Esophagus muscularis mucosa (tissue), 4 donors: ENCODE results near the gene MLLT3.

ENCODE experiments used
- EP300 ChIP-seq: sonication (generic); formaldehyde crosslinking; IDR thresholded peaks from one replicate; pipeline ENCODE4 v1.6.1; 2017; ENCODE audit warnings: antibody characterized with exemption
- POLR2A ChIP-seq: fragments of 450-650 bp; IDR thresholded peaks from one replicate; pipeline ENCODE4 v1.6.1; 2017; ENCODE audit warnings: antibody characterized with exemption, moderate library complexity, mild to moderate bottlenecking, low read depth
- TF ChIP-seq, protein P1 (sequence below), 3 experiments: fragments of 200-600 bp in 2 of 3; fragments of 450-650 bp in 1 of 3; sonication (generic) in 2 of 3; IDR thresholded peaks; one replicate each; pipeline ENCODE4 v1.5.1; 2017 to 2019; ENCODE audit warnings: antibody characterized with exemption in 3 of 3, mild to moderate bottlenecking in 2 of 3, moderate library complexity in 1 of 3

GRCh38 chr9:20659474-20659967 is 37.2 kb upstream of the MLLT3 start:
- TF ChIP-seq EP300 (no peak), POLR2A (no peak)
- TF ChIP-seq, protein P1, sequence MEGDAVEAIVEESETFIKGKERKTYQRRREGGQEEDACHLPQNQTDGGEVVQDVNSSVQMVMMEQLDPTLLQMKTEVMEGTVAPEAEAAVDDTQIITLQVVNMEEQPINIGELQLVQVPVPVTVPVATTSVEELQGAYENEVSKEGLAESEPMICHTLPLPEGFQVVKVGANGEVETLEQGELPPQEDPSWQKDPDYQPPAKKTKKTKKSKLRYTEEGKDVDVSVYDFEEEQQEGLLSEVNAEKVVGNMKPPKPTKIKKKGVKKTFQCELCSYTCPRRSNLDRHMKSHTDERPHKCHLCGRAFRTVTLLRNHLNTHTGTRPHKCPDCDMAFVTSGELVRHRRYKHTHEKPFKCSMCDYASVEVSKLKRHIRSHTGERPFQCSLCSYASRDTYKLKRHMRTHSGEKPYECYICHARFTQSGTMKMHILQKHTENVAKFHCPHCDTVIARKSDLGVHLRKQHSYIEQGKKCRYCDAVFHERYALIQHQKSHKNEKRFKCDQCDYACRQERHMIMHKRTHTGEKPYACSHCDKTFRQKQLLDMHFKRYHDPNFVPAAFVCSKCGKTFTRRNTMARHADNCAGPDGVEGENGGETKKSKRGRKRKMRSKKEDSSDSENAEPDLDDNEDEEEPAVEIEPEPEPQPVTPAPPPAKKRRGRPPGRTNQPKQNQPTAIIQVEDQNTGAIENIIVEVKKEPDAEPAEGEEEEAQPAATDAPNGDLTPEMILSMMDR (IDR thresholded peaks at IDR 0.05) = no peak
